Lung (tissue), 16 donors: ENCODE measurements around the gene CX3CR1. TPM values are rescaled to one million over a fixed set of nuclear protein-coding genes. Genes with fewer than 3 reads are reported as not detected.

Source experiments
- ATAC-seq: fragments of 200-7000 bp; cut with Tn5 transposase; one replicate; pipeline ENCODE4 v1.9.1; 2020; ENCODE audit warnings: moderate number of reproducible peaks; ENCODE audit not compliant: insufficient read depth, low FRiP score
- DNase-seq, 3 donors: peaks; one replicate each; pipeline ENCODE4 v3.0.0-alpha.2; 2013 to 2017
- H3K27ac ChIP-seq, 2 donors: one replicate each; pipeline ENCODE4 v1.5.1; 2013; ENCODE audit warnings: mild to moderate bottlenecking in 2 of 2, moderate library complexity in 2 of 2, control low read depth in 1 of 2, inconsistent platforms in 1 of 2, low read depth in 1 of 2, low read length in 1 of 2
- H3K27me3 ChIP-seq, 3 donors: one replicate each; pipeline ENCODE4 v1.5.1; 2013; ENCODE audit warnings: low read length in 2 of 3; ENCODE audit not compliant: control insufficient read depth in 3 of 3, insufficient read depth in 3 of 3
- H3K36me3 ChIP-seq, 4 donors: one replicate each; pipeline ENCODE4 v1.5.1; 2013; ENCODE audit warnings: low read length in 4 of 4, mild to moderate bottlenecking in 1 of 4, moderate library complexity in 1 of 4; ENCODE audit not compliant: control insufficient read depth in 4 of 4, insufficient read depth in 4 of 4
- H3K4me1 ChIP-seq, 5 donors: one replicate each; pipeline ENCODE4 v1.5.1; 2013; ENCODE audit warnings: low read length in 5 of 5, mild to moderate bottlenecking in 2 of 5, moderate library complexity in 1 of 5; ENCODE audit not compliant: control insufficient read depth in 5 of 5, insufficient read depth in 5 of 5
- H3K4me3 ChIP-seq: one replicate; pipeline ENCODE4 v1.5.1; 2013; ENCODE audit warnings: mild to moderate bottlenecking, control low read depth, moderate library complexity
- H3K9ac ChIP-seq, 2 donors: one replicate each; pipeline ENCODE4 v1.5.1; 2013; ENCODE audit warnings: low read length in 2 of 2, control low read depth in 1 of 2; ENCODE audit not compliant: insufficient read depth in 1 of 2
- H3K9me3 ChIP-seq, 4 donors: one replicate each; pipeline ENCODE4 v1.5.1; 2013; ENCODE audit warnings: low read length in 3 of 4, mild to moderate bottlenecking in 1 of 4, moderate library complexity in 1 of 4; ENCODE audit not compliant: control insufficient read depth in 4 of 4, insufficient read depth in 3 of 4
- CTCF ChIP-seq: IDR thresholded peaks from 2 replicates; pipeline ENCODE4 v1.5.1; 2012; ENCODE audit warnings: mild to moderate bottlenecking; ENCODE audit errors: control extremely low read depth, extremely low read depth
- WGBS, 2 donors: extraction: QIAGEN DNeasy Blood & Tissue Kit; methylation state at CpG; one replicate each; pipeline ENCODE4 v1.1.7; 2013; 5-methylcytosine and 5-hydroxymethylcytosine counted together
- long read RNA-seq, 5 donors: transcript quantifications; one replicate each; lab custom pipeline, GENCODE V29; 2026
- polyA plus RNA-seq, 2 donors: library from polyadenylated mRNA; stranded (reverse); fragments of 200-250 nt; gene quantifications; one replicate each; pipeline ENCODE4 v1.2.1, GENCODE V29; 2013
- total RNA-seq, 2 donors: library from RNA; depleted of rRNA in 1 of 2; stranded (reverse); fragments of >200 nt in 1 of 2; gene quantifications; one replicate each; pipeline ENCODE4 v1.2.1, GENCODE V29; 2014 to 2021
- donor health status: control.
- donor health status: control.
- donor health status: Bipolar disorder and iron deficiency.
- donor health status: healthy.
- donor health status: DM: yes; HTN: yes; CAD: no.

The CX3CR1 gene
- total RNA-seq (1 to 10 TPM; 4.7 to 5.0 TPM), polyA plus RNA-seq (1 to 10 TPM in 1 of 2 donors, under 1 TPM in 1; 0.20 to 2.6 TPM)
- long read RNA-seq, donor 1, partial matches to known transcripts: 0 of 2 reads
- long read RNA-seq, donor 1, other reads (novel, unspliced or antisense): 0 of 2 reads
- long read RNA-seq, donor 2: 0 reads
- long read RNA-seq, donor 3, partial matches to known transcripts: 0 of 1 reads
- long read RNA-seq, donor 3, other reads (novel, unspliced or antisense): 0 of 1 reads
- long read RNA-seq, donor 4, partial matches to known transcripts: 0 of 1 reads
- long read RNA-seq, donor 4, other reads (novel, unspliced or antisense): 0 of 1 reads
- long read RNA-seq, donor 5, partial matches to known transcripts: 0 of 1 reads
- long read RNA-seq, donor 5, other reads (novel, unspliced or antisense): 0 of 1 reads

GRCh38 chr3:39279745-39280517, at the start of gene CX3CR1:
CX3CR1 (minus strand) TSS chr3:39280036; CDS start chr3:39266509, 13,527 bp downstream.
- Histone ChIP-seq H3K4me3 (no peak within 1 kb of the TSS), H3K27ac (no peak within 1 kb of the TSS)
- no peak for DNase-seq

GRCh38 chr3:39329493-39329892, 49.7 kb upstream of the CX3CR1 start, which contains the start of gene CCR8:
CCR8 (plus strand) TSS chr3:39329709; CDS start chr3:39332332, 2,623 bp downstream.
- Histone ChIP-seq H3K36me3 (no peaks in the 10 kb centered on the region), H3K4me3 (no peak within 1 kb of the TSS), H3K27me3 (no peaks in the 10 kb centered on the region), H3K9me3 (no peaks in the 10 kb centered on the region), H3K4me1 (peaks cover 0 to 5% (median 0%) of the 10 kb centered on the region in 5 donors), H3K9ac (no peak within 1 kb of the TSS), H3K27ac (no peak within 1 kb of the TSS)
- DNase-seq: no peak
- no peak for TF ChIP-seq CTCF
- 73 to 86% methylated on average over 1 of the region's 1 CpG for WGBS, 2 donors
- ATAC-seq: no peak

More at GRCh38 chr3:39279745-39280517, at the start of gene CX3CR1:
- Histone ChIP-seq H3K36me3 (no peaks in the 10 kb centered on the region), H3K27me3 (no peaks in the 10 kb centered on the region), H3K4me1 (no peaks in the 10 kb centered on the region), H3K9ac (no peak within 1 kb of the TSS), H3K9me3 (no peaks in the 10 kb centered on the region)
- ATAC-seq: no peak
- 39 to 42% methylated on average over 5 of the region's 5 CpGs for WGBS, 2 donors
- TF ChIP-seq CTCF: no peak

- H3K4me3 ChIP-seq: no peak overlapping the region
- H3K27ac ChIP-seq: no peak overlapping the region
- no peak overlapping the region for H3K9ac ChIP-seq
- no peaks in the 10 kb centered on the region for H3K27me3 ChIP-seq
- 88 to 93% methylated on average over 4 of the region's 4 CpGs for WGBS, 2 donors
- H3K4me1 ChIP-seq: peaks cover 0 to 2% (median 0%) of the 10 kb centered on the region in 5 donors
- no peaks in the 10 kb centered on the region for H3K36me3 ChIP-seq
- ATAC-seq (no peak), DNase-seq (no peak)
- TF ChIP-seq CTCF: no peak
- no peaks in the 10 kb centered on the region for H3K9me3 ChIP-seq
Measured at GRCh38 chr3:39327746-39328349, 48.0 kb upstream of the CX3CR1 start.
